NB4 (cell line): ENCODE results near the gene FER.

Source experiments
- MAX ChIP-seq: IDR thresholded peaks from 2 replicates; pipeline ENCODE4 v1.6.1; 2011; ENCODE audit warnings: low read depth, low read length
- MYC ChIP-seq: IDR thresholded peaks from 2 replicates; pipeline ENCODE4 v1.6.1; 2011; ENCODE audit warnings: low read depth, low read length
- POLR2A ChIP-seq: IDR thresholded peaks from 2 replicates; pipeline ENCODE4 v1.6.1; 2011; ENCODE audit warnings: mild to moderate bottlenecking; ENCODE audit not compliant: insufficient read length; ENCODE audit errors: extremely low read depth
- TF ChIP-seq, protein P1 (sequence below): IDR thresholded peaks from one replicate; pipeline ENCODE4 v1.5.1; 2012; ENCODE audit warnings: low read depth, low read length

- TF ChIP-seq, protein P1, sequence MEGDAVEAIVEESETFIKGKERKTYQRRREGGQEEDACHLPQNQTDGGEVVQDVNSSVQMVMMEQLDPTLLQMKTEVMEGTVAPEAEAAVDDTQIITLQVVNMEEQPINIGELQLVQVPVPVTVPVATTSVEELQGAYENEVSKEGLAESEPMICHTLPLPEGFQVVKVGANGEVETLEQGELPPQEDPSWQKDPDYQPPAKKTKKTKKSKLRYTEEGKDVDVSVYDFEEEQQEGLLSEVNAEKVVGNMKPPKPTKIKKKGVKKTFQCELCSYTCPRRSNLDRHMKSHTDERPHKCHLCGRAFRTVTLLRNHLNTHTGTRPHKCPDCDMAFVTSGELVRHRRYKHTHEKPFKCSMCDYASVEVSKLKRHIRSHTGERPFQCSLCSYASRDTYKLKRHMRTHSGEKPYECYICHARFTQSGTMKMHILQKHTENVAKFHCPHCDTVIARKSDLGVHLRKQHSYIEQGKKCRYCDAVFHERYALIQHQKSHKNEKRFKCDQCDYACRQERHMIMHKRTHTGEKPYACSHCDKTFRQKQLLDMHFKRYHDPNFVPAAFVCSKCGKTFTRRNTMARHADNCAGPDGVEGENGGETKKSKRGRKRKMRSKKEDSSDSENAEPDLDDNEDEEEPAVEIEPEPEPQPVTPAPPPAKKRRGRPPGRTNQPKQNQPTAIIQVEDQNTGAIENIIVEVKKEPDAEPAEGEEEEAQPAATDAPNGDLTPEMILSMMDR, result no peak
- TF ChIP-seq POLR2A (no peak), MAX (no peak), MYC (no peak)
Observed at GRCh38 chr5:108728566-108729241, 19.0 kb upstream of the FER start.
